Stimulated activated CD8-positive, alpha-beta memory T cell treated with anti-CD3 and anti-CD28 coated beads, Interleukin-2, amount 100 ng/mL, for 48 hours (primary cell): ENCODE measurements around the gene HAT1.
A peak's percentile ranks its signal among the peaks of the same experiment; 100 is the strongest.
"Not testable (repeated sequence)": the region's sequence is repeated elsewhere in the genome, so short reads cannot be mapped to it uniquely, and the experiment has no call there.

Experiments
- DNase-seq, 2 donors: peaks; one replicate each; pipeline ENCODE4 v3.0.0-alpha.2; 2020; ENCODE audit warnings: low read depth in 2 of 2

HAT1 gene

GRCh38 chr2:171922230-171923022, at the start of gene HAT1:
Gene HAT1 (plus strand): TSS chr2:171922461. CDS start chr2:171922501, 40 bp downstream.
- peak; percentile 92 to 97 for DNase-seq

DNA sequence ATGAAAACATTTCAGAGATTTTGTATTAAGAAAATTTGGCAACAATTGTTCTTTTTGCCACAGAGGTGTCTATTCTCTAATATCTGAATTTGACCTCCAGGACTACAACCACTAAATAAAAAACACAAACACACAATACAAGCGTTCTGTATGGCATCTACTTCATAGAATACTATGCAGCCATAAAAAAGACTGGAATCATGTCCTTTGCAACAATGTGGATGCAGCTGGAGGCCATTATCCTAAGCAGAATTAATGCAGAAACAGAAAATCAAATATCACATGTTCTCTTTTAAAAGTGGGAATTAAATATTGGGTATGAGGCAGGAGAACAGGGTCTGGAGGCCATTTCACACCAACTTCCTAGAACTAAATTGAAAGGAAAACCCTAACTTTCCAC, 47.7 kb upstream of the HAT1 start:
- DNase-seq: no peak

- DNase-seq: no peak
Measured at GRCh38 chr2:171874963-171875362, 47.3 kb upstream of the HAT1 start.

GRCh38 chr2:171878481-171878993, 43.7 kb upstream of the HAT1 start:
- DNase-seq: no peak

DNA sequence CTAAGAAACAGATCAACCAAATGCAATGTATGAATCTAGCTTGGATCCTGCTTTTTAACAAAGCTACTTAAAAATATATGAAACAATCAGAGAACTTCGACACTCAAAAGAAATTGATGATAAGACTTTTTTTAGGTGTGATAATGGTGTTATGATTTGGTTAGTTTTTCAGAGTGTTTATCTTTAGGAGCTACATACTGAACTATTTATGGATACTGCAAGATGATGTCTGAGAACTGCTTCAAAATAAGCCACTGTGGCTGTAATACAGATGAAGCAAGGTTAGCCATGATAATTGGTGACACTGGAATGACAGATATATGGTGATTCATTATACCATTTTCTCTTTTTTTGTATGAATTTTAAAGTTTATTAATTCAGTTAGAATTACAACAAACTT, 42.4 kb upstream of the HAT1 start:
- no peak for DNase-seq

- DNase-seq: no peak
Measured at GRCh38 chr2:171880774-171881173, 41.5 kb upstream of the HAT1 start.

DNA sequence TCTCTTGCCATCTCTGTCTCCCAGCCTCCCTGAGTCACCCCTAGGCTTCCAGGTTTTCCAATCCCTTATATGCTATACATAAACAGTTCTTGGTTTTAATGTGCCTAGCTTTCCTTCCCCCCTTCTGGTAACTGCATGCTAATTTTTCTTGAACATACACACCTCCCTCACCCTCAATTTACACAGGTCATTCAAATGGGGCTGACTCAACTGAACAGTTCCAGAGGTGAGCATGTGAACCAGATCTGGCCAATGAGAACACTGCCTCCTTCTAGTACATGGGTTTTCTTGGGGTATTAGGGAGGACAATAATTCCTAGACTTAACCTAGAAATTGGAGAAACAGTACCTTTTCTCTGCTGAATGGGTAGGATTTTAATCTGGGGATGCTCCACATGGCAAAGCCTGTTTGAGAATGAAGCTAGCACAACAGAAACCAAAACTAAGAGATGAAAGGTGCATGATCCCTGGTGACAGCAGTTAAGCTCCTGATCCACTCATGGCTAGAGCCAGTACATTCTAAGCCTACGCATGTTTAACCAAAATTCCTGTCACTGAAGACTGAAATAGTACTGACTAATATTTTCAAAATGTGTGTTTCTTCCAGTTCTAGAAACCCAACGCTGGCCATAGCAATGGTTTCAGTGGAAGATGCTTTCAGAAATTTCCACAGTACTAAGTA, 40.0 kb upstream of the HAT1 start:
- no peak for DNase-seq

GRCh38 chr2:171883275-171883893, 38.9 kb upstream of the HAT1 start:
- no peak for DNase-seq

- no peak for DNase-seq
Measured at GRCh38 chr2:171889333-171889732, 32.9 kb upstream of the HAT1 start.

GRCh38 chr2:171889808-171890207, 32.5 kb upstream of the HAT1 start:
- no peak for DNase-seq

DNA sequence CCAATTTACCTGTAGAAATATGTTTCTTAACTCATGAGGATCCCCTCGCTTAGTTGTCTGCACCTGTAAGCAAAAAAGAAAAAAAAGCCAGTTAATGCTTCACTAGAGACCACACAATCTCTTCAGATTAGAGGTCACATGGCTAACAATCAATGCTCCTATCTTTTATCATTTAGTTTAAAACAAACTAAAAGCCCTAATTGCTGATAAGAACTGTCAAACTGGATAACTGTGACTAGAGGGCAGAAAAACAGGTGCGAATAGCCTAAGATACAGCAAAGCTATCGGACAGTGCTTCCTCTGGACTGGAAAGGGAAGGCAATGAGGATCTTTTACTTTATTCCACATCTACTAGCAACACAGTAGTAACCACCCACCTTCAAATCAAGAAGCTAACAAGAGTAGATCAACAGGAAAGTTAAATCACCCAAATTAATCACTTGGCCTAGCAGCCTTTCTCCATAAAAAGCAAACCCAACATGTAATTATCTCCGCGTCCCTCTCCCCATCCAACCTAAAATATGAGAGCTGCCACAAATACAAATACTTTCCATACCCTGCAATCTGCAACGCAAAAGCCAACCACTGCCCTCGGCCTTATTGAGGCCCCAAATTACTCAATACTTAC, 29.0 kb upstream of the HAT1 start:
- DNase-seq: no peak

DNA sequence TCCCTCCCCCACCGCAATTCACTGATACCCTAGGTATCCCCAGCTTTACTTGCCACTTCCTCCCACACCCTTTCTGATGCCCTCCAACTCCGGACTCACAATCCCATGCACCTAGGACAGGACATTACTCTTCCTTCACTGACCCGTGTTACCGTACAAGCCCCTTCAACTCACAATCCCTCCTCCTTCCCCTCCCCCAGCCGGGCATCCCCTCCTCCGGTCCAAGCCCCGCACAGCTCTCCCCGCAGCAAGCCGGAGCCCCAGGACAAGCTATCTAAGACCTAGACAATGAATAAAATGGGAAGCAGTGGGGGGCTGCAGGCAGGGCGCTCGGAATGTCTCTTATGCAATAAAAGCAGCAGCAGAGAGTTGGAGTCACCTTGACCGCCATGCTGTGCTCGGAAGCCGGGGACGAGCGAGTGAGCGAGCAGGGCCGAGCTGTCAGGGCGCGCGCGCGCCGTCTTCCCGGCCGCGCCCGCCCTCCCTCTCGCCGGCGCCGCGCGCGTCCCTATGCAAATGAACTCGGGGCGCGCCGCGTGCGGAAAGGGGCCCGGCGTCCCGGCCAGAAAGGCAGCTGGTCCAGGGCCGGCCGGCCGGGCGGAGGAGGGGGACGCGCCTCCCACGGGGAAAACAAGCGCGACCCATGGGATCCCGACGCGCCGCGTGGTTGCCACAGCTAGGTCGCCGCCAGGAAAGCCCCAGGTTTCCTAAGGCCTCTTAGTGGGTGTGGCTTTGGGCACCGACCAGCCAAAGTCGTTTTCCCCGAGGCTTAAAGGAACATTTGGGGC, 28.2 kb upstream of the HAT1 start, which contains the start of gene SLC25A12:
Gene SLC25A12 (minus strand): TSS at position 421 of the 788 bp plus-strand sequence. CDS start 30 bp downstream, at position 391.
- peak; percentile 64 to 67 for DNase-seq

- DNase-seq: no peak
Measured at GRCh38 chr2:171894612-171894947, 27.7 kb upstream of the HAT1 start.

DNA sequence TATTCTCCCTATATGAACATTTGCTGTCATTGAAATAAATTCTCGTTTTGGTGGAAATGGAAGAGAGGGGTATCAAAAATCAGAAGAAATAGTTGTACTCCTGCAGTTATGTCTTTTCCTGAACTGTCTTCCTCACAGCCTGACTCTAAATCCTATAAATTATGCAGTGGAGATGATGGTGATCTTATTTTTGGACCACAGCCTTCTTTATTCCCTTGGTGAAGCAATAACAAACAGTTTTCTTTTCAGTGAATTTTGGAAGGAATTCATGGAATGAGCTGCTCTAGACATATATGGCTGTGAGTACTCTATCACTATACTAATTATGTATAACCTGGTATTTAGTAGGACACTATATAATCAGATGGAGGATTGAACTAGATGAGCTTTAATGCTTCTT, 26.5 kb upstream of the HAT1 start:
- no peak for DNase-seq

- DNase-seq: not testable (repeated sequence)
Measured at GRCh38 chr2:171899623-171900282, 22.5 kb upstream of the HAT1 start.

- DNase-seq: no peak
Measured at GRCh38 chr2:171902840-171903420, 19.3 kb upstream of the HAT1 start.

- DNase-seq: no peak
Measured at GRCh38 chr2:171908235-171908634, 14.0 kb upstream of the HAT1 start.

GRCh38 chr2:171909266-171909665, 13.0 kb upstream of the HAT1 start:
- no peak for DNase-seq

- no peak for DNase-seq
Measured at GRCh38 chr2:171910494-171910893, 11.8 kb upstream of the HAT1 start.

- DNase-seq: no peak
Measured at GRCh38 chr2:171913517-171913916, 8.7 kb upstream of the HAT1 start.
